ENCODE results near the gene EPSTI1. TPM values are rescaled to one million over a fixed set of nuclear protein-coding genes. Genes with fewer than 3 reads are reported as not detected.

The EPSTI1 gene
- total RNA-seq, 3 donors from 2014 or later (not counting 1 experiment from before 2014, with no cell fraction given), result 23.4 to 57.4 (median 34.4) TPM

DNA sequence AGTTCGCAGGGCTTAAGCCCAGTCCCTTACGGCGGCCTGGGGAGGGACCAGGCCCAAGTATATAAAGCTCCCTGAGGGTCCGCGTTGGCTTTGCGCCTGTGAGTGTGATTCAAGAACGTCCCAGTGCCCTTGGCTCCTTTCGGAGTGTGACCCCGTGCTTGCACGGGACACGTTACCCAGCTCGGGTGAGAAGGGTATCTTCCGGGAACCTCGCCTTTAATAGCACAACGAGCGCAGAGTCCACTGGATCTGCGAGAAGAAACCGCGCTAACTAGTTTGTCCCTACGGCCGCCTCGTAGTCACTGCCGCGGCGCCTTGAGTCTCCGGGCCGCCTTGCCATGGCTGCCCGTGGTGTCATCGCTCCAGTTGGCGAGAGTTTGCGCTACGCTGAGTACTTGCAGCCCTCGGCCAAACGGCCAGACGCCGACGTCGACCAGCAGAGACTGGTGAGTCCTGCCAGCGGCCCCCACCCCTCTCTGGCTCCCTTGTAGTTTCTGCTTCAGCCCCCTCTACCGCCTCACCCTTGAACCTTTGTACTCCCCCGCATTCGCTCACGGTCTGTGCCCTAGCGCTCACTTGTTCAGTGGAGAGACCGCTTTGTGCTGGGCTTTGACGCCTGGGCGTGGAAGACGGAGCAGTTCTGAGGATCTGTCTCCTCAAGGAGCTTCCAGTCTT, 31.4 kb upstream of the EPSTI1 start, which contains the start of gene DNAJC15:
Gene DNAJC15, plus strand, starts transcription at position 298 of the 675 bp plus-strand sequence. Its CDS starts 41 bp downstream, at position 339.
- H3K9me3 Mint-ChIP-seq, result no peaks in the 10 kb centered on the region
- peak; percentile 89 to 92 (median 90) for ATAC-seq
- H3K27me3 Mint-ChIP-seq (ENCODE audit: low read depth in 2 of 2), result no peaks in the 10 kb centered on the region
- WGBS (ENCODE audit: insufficient coverage), result 7% methylated on average over 48 of the region's 48 CpGs
- H3K27ac Mint-ChIP-seq, result peak within 1 kb of the TSS; percentile 91 to 99
- peaks cover 18 to 34% of the 10 kb centered on the region in 2 donors for H3K4me1 Mint-ChIP-seq
- Histone ChIP-seq H3K4me1 (ENCODE audit: control insufficient read depth, insufficient read depth, low read length) (peaks cover 22% of the 10 kb centered on the region), H3K27me3 (ENCODE audit: control insufficient read depth, insufficient read depth, low read length) (no peaks in the 10 kb centered on the region), H3K36me3 (ENCODE audit: control insufficient read depth, insufficient read depth, low read length) (peaks cover 5% of the 10 kb centered on the region), H3K4me3 (ENCODE audit: low read length) (peak within 1 kb of the TSS; percentile 71), H3K27ac (ENCODE audit: low read length) (peak within 1 kb of the TSS; percentile 77), H3K9me3 (ENCODE audit: control insufficient read depth, insufficient read depth, low read length) (no peaks in the 10 kb centered on the region)
- H3K4me3 Mint-ChIP-seq, result peak within 1 kb of the TSS; percentile 94
- intact Hi-C loops (cut with micrococcal nuclease), result loop anchor here (1.0 to 2.0 kb wide), 3 partner anchors 31 to 54 kb away; no protein-coding TSS in a partner anchor
- H3K36me3 Mint-ChIP-seq, result peaks cover 4% of the 10 kb centered on the region
- TF ChIP-seq, protein P1, sequence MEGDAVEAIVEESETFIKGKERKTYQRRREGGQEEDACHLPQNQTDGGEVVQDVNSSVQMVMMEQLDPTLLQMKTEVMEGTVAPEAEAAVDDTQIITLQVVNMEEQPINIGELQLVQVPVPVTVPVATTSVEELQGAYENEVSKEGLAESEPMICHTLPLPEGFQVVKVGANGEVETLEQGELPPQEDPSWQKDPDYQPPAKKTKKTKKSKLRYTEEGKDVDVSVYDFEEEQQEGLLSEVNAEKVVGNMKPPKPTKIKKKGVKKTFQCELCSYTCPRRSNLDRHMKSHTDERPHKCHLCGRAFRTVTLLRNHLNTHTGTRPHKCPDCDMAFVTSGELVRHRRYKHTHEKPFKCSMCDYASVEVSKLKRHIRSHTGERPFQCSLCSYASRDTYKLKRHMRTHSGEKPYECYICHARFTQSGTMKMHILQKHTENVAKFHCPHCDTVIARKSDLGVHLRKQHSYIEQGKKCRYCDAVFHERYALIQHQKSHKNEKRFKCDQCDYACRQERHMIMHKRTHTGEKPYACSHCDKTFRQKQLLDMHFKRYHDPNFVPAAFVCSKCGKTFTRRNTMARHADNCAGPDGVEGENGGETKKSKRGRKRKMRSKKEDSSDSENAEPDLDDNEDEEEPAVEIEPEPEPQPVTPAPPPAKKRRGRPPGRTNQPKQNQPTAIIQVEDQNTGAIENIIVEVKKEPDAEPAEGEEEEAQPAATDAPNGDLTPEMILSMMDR (IDR thresholded peaks at IDR 0.05), result no peak
- peak; percentile 83 to 88 for DNase-seq

- no peak for ATAC-seq
- H3K4me1 Mint-ChIP-seq, result peaks cover 13 to 29% of the 10 kb centered on the region in 2 donors
- DNase-seq, result no peak
- H3K36me3 ChIP-seq (ENCODE audit: control insufficient read depth, insufficient read depth, low read length), result peaks cover under 1% of the 10 kb centered on the region
- H3K27ac ChIP-seq (ENCODE audit: low read length), result peak overlapping the region; percentile 77
- peak overlapping the region; percentile 91 to 99 for H3K27ac Mint-ChIP-seq
- no peaks in the 10 kb centered on the region for H3K27me3 ChIP-seq (ENCODE audit: control insufficient read depth, insufficient read depth, low read length)
- no peaks in the 10 kb centered on the region for H3K9me3 Mint-ChIP-seq
- WGBS (ENCODE audit: insufficient coverage), result 79% methylated on average over 12 of the region's 12 CpGs
- H3K9me3 ChIP-seq (ENCODE audit: control insufficient read depth, insufficient read depth, low read length), result no peaks in the 10 kb centered on the region
- TF ChIP-seq, protein P1 (IDR thresholded peaks at IDR 0.05), result no peak
- peaks cover 22% of the 10 kb centered on the region for H3K4me1 ChIP-seq (ENCODE audit: control insufficient read depth, insufficient read depth, low read length)
- intact Hi-C loops (cut with micrococcal nuclease), result loop anchor here (1.0 to 2.0 kb wide), 3 partner anchors 32 to 54 kb away; no protein-coding TSS in a partner anchor
- H3K27me3 Mint-ChIP-seq (ENCODE audit: low read depth in 2 of 2), result no peaks in the 10 kb centered on the region
- no peaks in the 10 kb centered on the region for H3K36me3 Mint-ChIP-seq
- H3K4me3 ChIP-seq (ENCODE audit: low read length), result peak overlapping the region; percentile 71
- peak overlapping the region; percentile 94 for H3K4me3 Mint-ChIP-seq
Observed at GRCh38 chr13:43022934-43023288, 30.9 kb upstream of the EPSTI1 start.

DNA sequence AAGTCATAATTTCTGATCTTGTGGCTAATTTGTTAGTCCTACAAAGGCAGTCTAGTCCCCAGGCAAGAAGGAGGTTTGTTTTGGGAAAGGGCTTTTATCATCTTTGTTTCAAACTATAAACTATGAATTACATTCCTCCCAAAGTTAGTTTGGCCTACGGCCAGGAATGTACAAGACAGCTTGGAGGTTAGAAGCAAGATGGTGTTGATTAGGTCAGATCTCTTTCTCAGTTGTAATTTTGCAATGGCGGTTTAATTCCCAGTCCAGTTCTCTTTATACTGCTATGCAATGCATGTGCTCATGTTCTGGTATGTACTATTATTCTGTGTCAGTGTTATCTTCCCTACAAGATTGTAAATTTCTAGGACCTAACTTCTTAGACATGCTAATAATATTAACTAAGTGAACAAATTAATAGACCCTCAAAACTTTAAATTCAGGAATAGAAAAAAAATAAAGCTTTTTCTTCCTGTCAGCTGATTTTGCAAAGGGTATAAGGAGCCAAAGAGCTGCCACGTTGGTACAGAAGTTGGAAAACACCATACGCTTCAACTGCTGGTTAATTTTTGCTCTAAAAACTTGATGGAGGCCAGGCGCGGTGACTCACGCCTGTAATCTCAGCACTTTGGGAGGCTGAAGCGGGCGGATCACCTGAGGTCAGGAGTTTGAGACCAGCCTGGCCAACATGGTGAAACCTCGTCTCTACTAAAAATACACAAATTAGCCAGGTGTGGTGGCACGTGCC, 30.1 kb upstream of the EPSTI1 start:
- peak overlapping the region; percentile 28 for H3K4me3 Mint-ChIP-seq
- intact Hi-C loops (cut with micrococcal nuclease), result loop anchor here (2.0 kb wide), 2 partner anchors 31 to 33 kb away; no protein-coding TSS in a partner anchor
- peaks cover 22% of the 10 kb centered on the region for H3K4me1 ChIP-seq (ENCODE audit: control insufficient read depth, insufficient read depth, low read length)
- no peaks in the 10 kb centered on the region for H3K27me3 ChIP-seq (ENCODE audit: control insufficient read depth, insufficient read depth, low read length)
- H3K27me3 Mint-ChIP-seq (ENCODE audit: low read depth in 2 of 2), result no peaks in the 10 kb centered on the region
- TF ChIP-seq, protein P1 (IDR thresholded peaks at IDR 0.05), result no peak
- H3K9me3 ChIP-seq (ENCODE audit: control insufficient read depth, insufficient read depth, low read length), result no peaks in the 10 kb centered on the region
- H3K36me3 ChIP-seq (ENCODE audit: control insufficient read depth, insufficient read depth, low read length), result no peaks in the 10 kb centered on the region
- H3K27ac Mint-ChIP-seq, result peak overlapping the region in 1 of 2 donors; percentile 14
- no peaks in the 10 kb centered on the region for H3K9me3 Mint-ChIP-seq
- no peak overlapping the region for H3K27ac ChIP-seq (ENCODE audit: low read length)
- ATAC-seq, result no peak
- 95% methylated on average over 10 of the region's 11 CpGs for WGBS (ENCODE audit: insufficient coverage)
- H3K4me1 Mint-ChIP-seq, result peaks cover 13 to 29% of the 10 kb centered on the region in 2 donors
- no peak overlapping the region for H3K4me3 ChIP-seq (ENCODE audit: low read length)
- no peak for DNase-seq
- no peaks in the 10 kb centered on the region for H3K36me3 Mint-ChIP-seq

Measured in natural killer cell (primary cell).